GM12875 (cell line): ENCODE data around the gene WDR26.
"Not testable (repeated sequence)": the region's sequence is repeated elsewhere in the genome, so short reads cannot be mapped to it uniquely, and the experiment has no call there.

Source experiments
- H3K4me3 ChIP-seq: one replicate; pipeline ENCODE4 v1.5.1; 2011; ENCODE audit warnings: low read depth, low read length, control low read depth
- TF ChIP-seq, protein P1 (sequence below): IDR thresholded peaks from 2 replicates; pipeline ENCODE4 v1.5.1; 2011; ENCODE audit warnings: low read depth, mild to moderate bottlenecking, control low read depth, inconsistent platforms, low read length, moderate library complexity, borderline replicate concordance; ENCODE audit not compliant: insufficient read depth

The WDR26 gene

DNA sequence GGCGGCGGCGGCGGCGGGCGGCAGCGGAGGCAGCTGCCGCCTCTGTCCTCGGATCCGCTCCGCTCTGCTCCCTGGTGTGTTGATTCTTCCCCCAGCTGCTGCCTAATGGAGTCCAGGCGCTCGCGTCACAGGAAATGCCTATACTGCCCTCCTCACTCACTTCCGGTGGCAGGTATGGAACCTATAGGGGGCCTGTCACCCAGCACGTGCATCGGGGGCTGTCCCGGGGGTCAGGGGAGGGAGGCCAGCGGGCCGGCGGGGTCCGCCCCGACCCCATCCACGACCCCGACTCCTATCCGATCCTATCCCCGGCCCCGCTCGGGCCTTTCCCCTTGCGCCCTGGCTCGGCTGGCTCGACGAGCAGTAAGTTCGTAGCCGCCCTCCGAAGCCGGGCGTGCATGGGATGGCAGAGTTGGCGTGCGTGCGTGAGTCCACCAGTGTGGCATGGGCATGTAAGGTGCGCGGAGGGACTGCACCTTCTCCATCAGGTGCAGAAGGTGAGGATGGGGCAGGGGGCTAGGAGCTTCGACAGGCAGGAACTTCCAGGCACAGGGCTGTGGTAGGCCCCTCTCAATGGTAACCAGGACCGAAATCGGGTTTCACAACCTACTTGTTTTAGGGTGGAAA lies at the start of gene WDR26:
WDR26 (minus strand) TSS at position 107 of the 627 bp plus-strand sequence.
- TF ChIP-seq, protein P1, sequence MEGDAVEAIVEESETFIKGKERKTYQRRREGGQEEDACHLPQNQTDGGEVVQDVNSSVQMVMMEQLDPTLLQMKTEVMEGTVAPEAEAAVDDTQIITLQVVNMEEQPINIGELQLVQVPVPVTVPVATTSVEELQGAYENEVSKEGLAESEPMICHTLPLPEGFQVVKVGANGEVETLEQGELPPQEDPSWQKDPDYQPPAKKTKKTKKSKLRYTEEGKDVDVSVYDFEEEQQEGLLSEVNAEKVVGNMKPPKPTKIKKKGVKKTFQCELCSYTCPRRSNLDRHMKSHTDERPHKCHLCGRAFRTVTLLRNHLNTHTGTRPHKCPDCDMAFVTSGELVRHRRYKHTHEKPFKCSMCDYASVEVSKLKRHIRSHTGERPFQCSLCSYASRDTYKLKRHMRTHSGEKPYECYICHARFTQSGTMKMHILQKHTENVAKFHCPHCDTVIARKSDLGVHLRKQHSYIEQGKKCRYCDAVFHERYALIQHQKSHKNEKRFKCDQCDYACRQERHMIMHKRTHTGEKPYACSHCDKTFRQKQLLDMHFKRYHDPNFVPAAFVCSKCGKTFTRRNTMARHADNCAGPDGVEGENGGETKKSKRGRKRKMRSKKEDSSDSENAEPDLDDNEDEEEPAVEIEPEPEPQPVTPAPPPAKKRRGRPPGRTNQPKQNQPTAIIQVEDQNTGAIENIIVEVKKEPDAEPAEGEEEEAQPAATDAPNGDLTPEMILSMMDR, result no peak
- peak within 1 kb of the TSS; percentile 75 for H3K4me3 ChIP-seq

DNA sequence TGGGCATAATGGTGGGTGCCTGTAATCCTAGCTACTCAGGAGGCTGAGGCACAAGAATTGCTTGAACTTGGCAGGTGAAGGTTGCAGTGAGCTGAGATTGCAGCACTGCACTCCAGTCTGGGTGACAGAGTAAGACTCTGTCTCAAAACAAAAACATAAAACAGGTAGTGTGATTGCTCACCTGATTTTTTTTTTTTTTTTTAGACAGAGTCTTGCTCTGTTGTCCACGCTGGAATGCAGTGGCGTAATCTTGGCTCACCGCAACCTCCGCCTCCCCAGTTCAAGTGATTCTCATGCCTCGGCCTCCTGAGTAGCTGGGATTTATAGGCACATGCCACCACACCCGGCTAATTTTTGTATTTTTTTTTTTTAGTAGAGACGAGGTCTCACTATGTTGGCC lies 48.6 kb upstream of the WDR26 start:
- not testable (repeated sequence) for H3K4me3 ChIP-seq

DNA sequence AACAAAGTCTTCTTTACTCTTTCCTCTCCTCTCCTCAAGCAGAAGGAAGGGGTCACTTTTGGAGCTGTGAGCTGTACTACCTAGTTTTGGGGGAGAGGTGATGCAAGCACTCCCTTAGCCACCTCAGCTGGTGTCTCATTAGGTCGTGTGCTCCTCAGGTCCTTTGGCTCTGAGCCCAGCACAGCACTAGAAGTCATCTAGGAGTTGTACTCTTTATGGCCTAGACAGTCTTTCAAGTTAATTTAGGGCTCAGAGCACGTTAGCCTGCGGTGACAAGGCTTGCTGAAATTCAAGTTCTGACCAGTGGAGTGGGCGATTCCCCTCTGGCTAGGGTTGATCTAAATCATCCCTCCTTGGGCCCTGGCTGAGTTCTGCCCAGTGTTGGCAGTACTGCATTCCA lies 48.0 kb upstream of the WDR26 start:
- TF ChIP-seq, protein P1, result no peak

DNA sequence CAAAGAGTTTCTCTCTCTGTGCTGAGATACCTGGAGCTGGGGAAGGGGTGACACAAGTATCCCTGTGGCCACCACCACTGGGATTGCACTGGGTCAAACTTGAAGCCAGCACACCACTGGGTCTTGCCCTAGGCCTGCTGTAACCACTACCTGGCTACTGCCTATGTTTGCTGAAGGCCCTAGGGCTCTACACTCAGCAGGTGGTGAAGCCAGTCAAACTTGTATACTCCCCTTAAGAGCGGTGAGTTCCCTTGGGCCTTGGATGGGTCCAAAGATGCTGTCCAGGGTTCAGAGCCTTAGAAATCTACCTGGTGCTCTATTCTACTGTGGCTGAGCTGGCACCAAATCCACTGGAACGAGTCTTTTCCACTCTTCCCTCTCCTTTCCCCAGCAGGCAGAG lies 47.0 kb upstream of the WDR26 start:
- TF ChIP-seq, protein P1, result no peak
- H3K4me3 ChIP-seq, result no peak overlapping the region

More for the DNA sequence above, 48.0 kb upstream of the WDR26 start:
- no peak overlapping the region for H3K4me3 ChIP-seq

DNA sequence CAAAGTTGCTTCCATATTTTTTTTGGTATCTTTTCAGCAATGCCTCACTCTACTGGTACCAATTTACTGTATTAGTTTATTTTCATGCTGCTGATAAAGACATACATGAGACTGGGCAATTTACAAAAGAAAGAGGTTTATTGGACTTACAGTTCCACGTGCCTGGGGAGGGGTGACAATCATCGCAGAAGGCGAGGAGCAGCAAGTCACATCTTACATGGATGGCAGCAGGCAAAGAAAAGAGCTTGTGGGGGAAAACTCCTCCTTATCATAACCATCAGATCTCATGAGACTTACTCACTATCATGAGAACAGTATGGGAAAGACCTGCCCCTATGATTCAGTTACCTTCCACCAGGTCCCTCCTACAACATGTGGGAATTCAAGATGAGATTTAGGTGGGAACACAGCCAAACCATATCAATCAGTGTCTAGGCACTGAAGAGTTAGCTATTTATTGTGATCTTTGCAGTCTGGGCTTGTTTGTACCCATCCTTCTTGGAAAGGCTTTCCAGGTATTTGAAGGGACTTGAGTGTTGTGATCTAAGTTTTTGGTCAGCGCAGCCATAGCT lies 46.4 kb upstream of the WDR26 start:
- not testable (repeated sequence) for H3K4me3 ChIP-seq

DNA sequence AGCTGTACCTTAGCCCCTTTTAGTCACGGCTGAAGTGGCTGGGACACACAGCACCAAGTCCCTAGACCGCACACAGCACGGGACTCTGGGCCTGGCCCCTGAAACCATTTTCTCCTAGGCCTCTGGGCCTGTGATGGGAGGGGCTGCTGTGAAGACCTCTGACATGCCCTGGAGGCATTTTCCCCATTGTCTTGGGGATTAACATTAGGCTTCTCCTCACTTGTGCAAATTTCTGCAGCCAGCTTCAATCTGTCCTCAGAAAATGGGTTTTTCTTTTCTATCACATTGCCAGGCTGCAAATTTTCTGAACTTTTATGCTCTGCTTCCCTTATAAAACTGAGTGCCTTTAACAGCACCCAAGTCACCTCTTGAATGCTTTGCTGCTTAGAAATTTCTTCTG lies 45.6 kb upstream of the WDR26 start:
- not testable (repeated sequence) for H3K4me3 ChIP-seq

DNA sequence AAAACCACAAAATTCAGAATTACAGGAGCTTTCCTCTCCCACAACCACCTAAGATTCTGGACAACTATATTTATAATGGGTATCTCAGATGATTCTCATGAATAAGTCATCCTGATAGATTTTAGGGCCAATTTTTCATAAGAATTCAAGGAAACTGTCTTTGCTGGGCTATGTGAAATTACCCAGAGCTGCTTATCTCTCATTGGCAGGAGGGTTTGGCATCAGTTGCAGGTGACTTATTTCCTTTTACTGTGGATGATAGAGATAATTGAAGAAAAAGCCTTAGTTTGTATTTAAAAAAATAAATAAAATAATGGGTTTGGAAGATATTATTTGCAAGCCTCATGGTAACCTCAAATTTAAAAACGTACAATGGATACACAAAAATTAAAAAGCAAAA lies 38.2 kb upstream of the WDR26 start:
- TF ChIP-seq, protein P1, result no peak
- H3K4me3 ChIP-seq, result no peak overlapping the region

DNA sequence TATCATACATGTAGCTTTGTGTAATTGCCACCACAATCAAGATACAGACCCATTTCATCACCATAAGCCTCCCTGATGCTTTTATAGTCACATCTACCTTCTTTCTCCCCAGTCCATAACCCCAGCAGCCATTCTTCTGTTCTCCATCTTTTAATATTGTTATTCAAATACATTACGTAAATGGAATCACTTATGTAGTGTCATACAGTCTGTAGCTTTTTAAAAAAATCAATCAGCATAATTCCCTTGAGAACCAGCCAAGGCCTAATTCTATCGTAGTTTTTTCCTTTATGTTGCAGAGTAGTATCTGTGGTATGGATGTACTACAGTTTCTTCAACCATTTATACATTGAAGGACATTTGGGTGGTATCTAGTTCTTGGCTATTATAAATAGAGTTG lies 31.6 kb upstream of the WDR26 start:
- H3K4me3 ChIP-seq, result no peak overlapping the region
- TF ChIP-seq, protein P1, result no peak

DNA sequence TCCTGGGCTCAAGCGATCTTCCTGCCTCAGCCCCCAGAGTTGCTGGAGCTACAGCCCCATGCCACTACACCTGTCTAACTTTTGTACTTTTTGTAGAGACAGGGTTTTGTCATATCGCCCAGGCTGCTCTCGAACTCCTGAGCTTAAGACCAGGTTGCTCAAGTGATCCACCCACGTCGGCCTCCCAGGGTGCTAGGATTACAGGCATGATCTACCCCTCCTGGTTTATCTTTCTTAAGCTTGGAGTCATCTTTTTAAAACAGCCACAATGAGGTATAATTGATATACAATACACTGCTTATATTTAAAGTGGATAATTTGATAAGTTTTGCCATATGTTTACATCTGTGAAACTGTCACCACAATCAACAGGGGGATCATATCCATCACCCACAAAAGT lies 25.4 kb upstream of the WDR26 start:
- H3K4me3 ChIP-seq, result no peak overlapping the region
- TF ChIP-seq, protein P1, result no peak
